Measurements from ENCODE around the gene ATP4B. TPM values are rescaled to one million over a fixed set of nuclear protein-coding genes. Genes with fewer than 3 reads are reported as not detected.

The ATP4B gene
- total and polyA plus RNA-seq, 2 of the 8 experiments (the other 6 are each of a cell fraction or from before 2014, with no cell fraction given): 0.05 TPM; not detected in 1

- Histone ChIP-seq H2BK20ac (ENCODE audit: low read length) (no peak overlapping the region), H3K23me2 (ENCODE audit: low read depth, low read length) (no peaks in the 10 kb centered on the region), H4K8ac (ENCODE audit: extremely low read depth, insufficient read depth, low read length) (no peak overlapping the region), H3K4me1 (replicated peaks in 1 of 4; ENCODE audit: control insufficient read depth in 3 of 4, insufficient read depth in 4 of 4, low read length in 3 of 4) (no peaks in the 10 kb centered on the region), H2BK12ac (ENCODE audit: low read depth, low read length) (no peak overlapping the region), H3K4ac (replicated peaks; ENCODE audit: insufficient read length, low read depth, low read length) (no peak overlapping the region), H3K79me2 (ENCODE audit: control insufficient read depth in 1 of 2, insufficient read depth in 2 of 2, low read length in 2 of 2) (no peaks in the 10 kb centered on the region), H3K27me3 (replicated peaks in 1 of 4; ENCODE audit: control insufficient read depth in 3 of 4, extremely low read depth in 1 of 4, insufficient read depth in 3 of 4, low read length in 3 of 4) (no peaks in the 10 kb centered on the region), H3K79me1 (ENCODE audit: low read depth, low read length) (no peaks in the 10 kb centered on the region), H2AFZ (ENCODE audit: low read length) (no peak overlapping the region), H3K56ac (replicated peaks; ENCODE audit: insufficient read length, low read depth, low read length) (no peak overlapping the region), H3K27ac (ENCODE audit: low read depth, low read length) (no peak overlapping the region), H3K9ac (replicated peaks in 1 of 4; ENCODE audit: extremely low read depth in 1 of 4, low read depth in 3 of 4, low read length in 3 of 4) (no peak overlapping the region), H4K5ac (ENCODE audit: insufficient read length, low read depth, low read length) (no peak overlapping the region), H2BK5ac (ENCODE audit: low read depth, low read length) (no peak overlapping the region), H3K14ac (ENCODE audit: insufficient read length) (no peak overlapping the region), H3K4me3 (ENCODE audit: extremely low read depth in 1 of 4, insufficient read depth in 2 of 4, low read depth in 3 of 4, low read length in 4 of 4) (no peak overlapping the region), H3K23ac (ENCODE audit: insufficient read length) (no peak overlapping the region), H2BK15ac (ENCODE audit: low read length) (no peak overlapping the region), H3K18ac (ENCODE audit: extremely low read depth, low read length) (no peak overlapping the region), H4K20me1 (replicated peaks in 1 of 2; ENCODE audit: control insufficient read depth in 1 of 2, insufficient read depth in 2 of 2, low read length in 2 of 2) (no peaks in the 10 kb centered on the region), H4K91ac (replicated peaks; ENCODE audit: insufficient read length, low read length) (no peak overlapping the region), H2BK120ac (replicated peaks; ENCODE audit: low read depth, low read length) (no peak overlapping the region), H3K9me3 (ENCODE audit: insufficient read depth in 2 of 2, low read depth in 1 of 2, low read length in 1 of 2) (peaks cover 29 to 45% of the 10 kb centered on the region in 2 experiments), H3K4me2 (ENCODE audit: insufficient read depth in 1 of 2, low read depth in 2 of 2, low read length in 2 of 2) (no peak overlapping the region), H2AK5ac (ENCODE audit: low read depth, low read length) (no peak overlapping the region), H3K36me3 (ENCODE audit: control insufficient read depth in 2 of 4, insufficient read depth in 4 of 4, low read length in 3 of 4) (peaks cover 10 to 43% (median 28%) of the 10 kb centered on the region in 4 experiments)
- DNase-seq (ENCODE audit: low read depth in 1 of 2, low spot score in 2 of 2): no peak
- 96% methylated on average over 2 of the region's 2 CpGs; no CpG with 5 or more reads in 1 of the 2 experiments for WGBS, 2 experiments (ENCODE audit: extremely low coverage in 1 of 2, insufficient coverage in 1 of 2, insufficient read length in 1 of 2, insufficient replicate concordance in 2 of 2, low coverage in 1 of 2, low lambda C conversion rate in 2 of 2, missing lambda C conversion rate in 1 of 2)
- ChIA-PET POLR2A (ENCODE audit: partially characterized antibody) (interaction anchor here (0.9 kb wide), 1 partner anchor 9 kb away, joined by 3 read pairs; no protein-coding TSS in a partner anchor), CTCF (ENCODE audit: partially characterized antibody) (no interaction called here)
- no peak for FAIRE-seq
- TF ChIP-seq CHD2 (IDR thresholded peaks at IDR 0.05; ENCODE audit: low read length): no peak
- no peak for TF ChIP-seq KDM5A (IDR thresholded peaks at IDR 0.05; ENCODE audit: low read length)
- no peak for TF ChIP-seq CTBP2 (IDR thresholded peaks at IDR 0.05; ENCODE audit: borderline replicate concordance, insufficient read depth, insufficient read length, low read length)
- no peak for TF ChIP-seq SIX5 (IDR thresholded peaks at IDR 0.05; ENCODE audit: low read depth, low read length)
- TF ChIP-seq E2F6 (IDR thresholded peaks at IDR 0.05): no peak
- TF ChIP-seq SIRT6 (IDR thresholded peaks at IDR 0.05; ENCODE audit: low read length): no peak
- no peak for TF ChIP-seq EZH2 (IDR thresholded peaks at IDR 0.05; ENCODE audit: low read depth, low read length, severe bottlenecking)
- no peak for TF ChIP-seq ATF2 (IDR thresholded peaks at IDR 0.05; ENCODE audit: low read length)
- TF ChIP-seq NANOG (IDR thresholded peaks at IDR 0.05; ENCODE audit: insufficient read depth, low read depth, low read length, poor library complexity, severe bottlenecking): no peak
- no peak for TF ChIP-seq POLR2A (IDR thresholded peaks at IDR 0.05; ENCODE audit: control extremely low read depth in 1 of 2, low read depth in 2 of 2, low read length in 2 of 2)
- TF ChIP-seq CHD1 (IDR thresholded peaks at IDR 0.05; ENCODE audit: low read depth, low read length): no peak
- TF ChIP-seq JUND (IDR thresholded peaks at IDR 0.05; ENCODE audit: low read length): no peak
- TF ChIP-seq TBP (IDR thresholded peaks at IDR 0.05; ENCODE audit: low read depth, low read length): no peak
Measured at GRCh38 chr13:113642563-113642962, 15.4 kb downstream of the ATP4B start.

Data from H1 (cell line).